ENCODE results near the gene CAD.

The CAD gene

GRCh38 chr2:27208486-27209050 is 8.6 kb upstream of the CAD start:
- Mint-ChIP-seq H3K27ac (no peak overlapping the region), H3K4me1 (ENCODE audit: low read depth) (peaks cover 27% of the 10 kb centered on the region), H3K9me3 (no peaks in the 10 kb centered on the region), H3K4me3 (no peak overlapping the region), H3K27me3 (no peaks in the 10 kb centered on the region), H3K36me3 (ENCODE audit: low read depth) (peaks cover 73% of the 10 kb centered on the region)
- intact Hi-C loops (cut with micrococcal nuclease) = loop anchor here (2.0 kb wide), 1 partner anchor 74 kb away; the partner anchor contains the start of gene PREB

- H3K4me1 Mint-ChIP-seq (ENCODE audit: low read depth) = peaks cover 30% of the 10 kb centered on the region
- H3K27me3 Mint-ChIP-seq = no peaks in the 10 kb centered on the region
- H3K36me3 Mint-ChIP-seq (ENCODE audit: low read depth) = peaks cover 64% of the 10 kb centered on the region
Observed at GRCh38 chr2:27209621-27210401, 7.4 kb upstream of the CAD start.

GRCh38 chr2:27211241-27211942 is 5.8 kb upstream of the CAD start:
- Mint-ChIP-seq H3K27ac (peak overlapping the region; percentile 93), H3K27me3 (no peaks in the 10 kb centered on the region), H3K36me3 (ENCODE audit: low read depth) (peaks cover 59% of the 10 kb centered on the region), H3K4me3 (peak overlapping the region; percentile 91), H3K9me3 (no peaks in the 10 kb centered on the region), H3K4me1 (ENCODE audit: low read depth) (peaks cover 30% of the 10 kb centered on the region)
- intact Hi-C loops (cut with micrococcal nuclease) = loop anchor here (5.0 to 10.0 kb wide), 2 partner anchors 124 to 143 kb away; partner anchors contain the start of genes GTF3C2 and KHK

More at GRCh38 chr2:27209621-27210401, 7.4 kb upstream of the CAD start:
- Mint-ChIP-seq H3K27ac (no peak overlapping the region), H3K4me3 (no peak overlapping the region), H3K9me3 (no peaks in the 10 kb centered on the region)
- intact Hi-C loops (cut with micrococcal nuclease) = loop anchor here (2.0 to 10.0 kb wide), 3 partner anchors 75 to 145 kb away; partner anchors contain the start of genes GTF3C2, KHK and PREB

DNA sequence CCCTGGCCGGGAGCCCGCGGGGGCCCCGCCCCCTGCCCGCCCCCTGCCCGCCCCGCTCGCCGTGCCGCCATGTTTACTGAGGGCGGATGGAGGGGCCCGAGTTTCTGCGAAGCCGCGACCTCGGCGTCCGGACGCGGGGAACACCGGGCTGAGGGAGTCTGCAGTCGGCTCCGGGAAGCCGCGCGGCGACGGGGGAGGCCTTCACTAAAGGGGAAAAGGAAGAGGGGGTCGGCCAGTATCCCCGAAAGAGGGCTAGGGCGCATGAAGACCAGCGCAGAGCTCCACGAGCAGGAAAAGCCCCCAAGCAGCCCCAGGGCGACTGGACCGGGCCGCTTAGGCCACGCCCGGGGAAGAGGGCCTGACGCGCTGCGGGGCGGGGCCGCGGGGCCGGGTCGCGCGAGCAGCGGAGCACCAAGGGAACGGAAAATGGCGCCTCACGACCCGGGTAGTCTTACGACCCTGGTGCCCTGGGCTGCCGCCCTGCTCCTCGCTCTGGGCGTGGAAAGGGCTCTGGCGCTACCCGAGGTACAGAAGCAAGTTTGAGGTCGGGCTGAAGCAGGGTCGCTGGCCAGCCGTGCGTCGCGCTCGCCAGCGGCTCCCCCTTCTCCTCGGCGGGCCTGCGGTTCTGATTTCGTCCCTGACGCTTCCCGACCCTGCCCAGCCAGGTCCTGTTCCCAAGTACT is 5.1 kb upstream of the CAD start, which contains the start of the genes ATRAID and SLC5A6:
Gene ATRAID, plus strand, starts transcription at position 99 of the 683 bp plus-strand sequence. Its CDS starts 328 bp downstream, at position 427.
Gene SLC5A6, minus strand, starts transcription at position 326 of the 683 bp plus-strand sequence. CDS start 4,618 bp downstream, outside the sequence.
- H3K9me3 Mint-ChIP-seq = no peaks in the 10 kb centered on the region
- H3K36me3 Mint-ChIP-seq (ENCODE audit: low read depth) = peaks cover 59% of the 10 kb centered on the region
- H3K4me1 Mint-ChIP-seq (ENCODE audit: low read depth) = peaks cover 37% of the 10 kb centered on the region
- H3K4me3 Mint-ChIP-seq = peak within 1 kb of the TSS; percentile 91
- H3K27me3 Mint-ChIP-seq = no peaks in the 10 kb centered on the region
- intact Hi-C loops (cut with micrococcal nuclease) = loop anchor here (5.0 to 10.0 kb wide), 2 partner anchors 125 to 143 kb away; partner anchors contain the start of genes GTF3C2 and KHK
- H3K27ac Mint-ChIP-seq = peak within 1 kb of the TSS; percentile 93

DNA sequence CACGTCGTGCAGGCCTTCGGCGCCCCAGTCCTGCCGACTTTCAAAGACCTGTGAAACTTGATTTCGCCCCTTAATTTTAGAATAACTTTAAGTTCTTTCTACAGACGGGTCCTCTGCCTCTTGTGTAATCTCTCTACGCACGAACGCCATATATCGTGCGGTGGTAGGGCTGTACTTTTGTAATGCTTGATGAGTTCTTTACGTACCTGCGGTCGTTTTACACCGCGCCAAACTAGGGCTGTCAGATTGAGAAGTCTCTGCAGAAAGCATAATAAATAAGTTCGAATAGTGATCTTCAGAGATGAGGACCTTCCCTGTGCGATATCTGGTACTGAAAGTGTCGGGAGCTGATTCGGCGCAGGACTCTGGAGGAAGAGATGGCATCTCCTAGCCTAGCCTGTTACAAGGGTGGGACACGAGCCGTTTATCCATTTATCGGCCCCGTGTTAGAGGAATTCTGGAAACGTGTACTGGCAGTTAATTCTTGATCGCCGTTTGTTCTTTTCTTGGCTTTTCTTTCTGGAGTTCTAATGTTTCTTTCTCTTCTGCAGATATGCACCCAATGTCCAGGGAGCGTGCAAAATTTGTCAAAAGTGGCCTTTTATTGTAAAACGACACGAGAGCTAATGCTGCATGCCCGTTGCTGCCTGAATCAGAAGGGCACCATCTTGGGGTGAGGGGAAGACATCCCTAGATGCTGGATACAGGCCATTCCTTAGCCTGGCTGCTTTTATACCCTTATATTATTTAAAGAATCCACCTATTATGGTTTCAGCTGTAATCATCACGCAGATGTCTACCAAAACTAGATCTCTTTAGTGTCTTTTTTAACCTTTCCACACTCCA is 4.3 kb upstream of the CAD start:
- H3K36me3 Mint-ChIP-seq (ENCODE audit: low read depth) = peaks cover 59% of the 10 kb centered on the region
- peaks cover 45% of the 10 kb centered on the region for H3K4me1 Mint-ChIP-seq (ENCODE audit: low read depth)
- H3K4me3 Mint-ChIP-seq = peak overlapping the region; percentile 91
- intact Hi-C loops (cut with micrococcal nuclease) = loop anchor here (5.0 to 10.0 kb wide), 2 partner anchors 126 to 142 kb away; partner anchors contain the start of genes GTF3C2 and KHK
- H3K27me3 Mint-ChIP-seq = no peaks in the 10 kb centered on the region
- no peaks in the 10 kb centered on the region for H3K9me3 Mint-ChIP-seq
- H3K27ac Mint-ChIP-seq = peak overlapping the region; percentile 93

DNA sequence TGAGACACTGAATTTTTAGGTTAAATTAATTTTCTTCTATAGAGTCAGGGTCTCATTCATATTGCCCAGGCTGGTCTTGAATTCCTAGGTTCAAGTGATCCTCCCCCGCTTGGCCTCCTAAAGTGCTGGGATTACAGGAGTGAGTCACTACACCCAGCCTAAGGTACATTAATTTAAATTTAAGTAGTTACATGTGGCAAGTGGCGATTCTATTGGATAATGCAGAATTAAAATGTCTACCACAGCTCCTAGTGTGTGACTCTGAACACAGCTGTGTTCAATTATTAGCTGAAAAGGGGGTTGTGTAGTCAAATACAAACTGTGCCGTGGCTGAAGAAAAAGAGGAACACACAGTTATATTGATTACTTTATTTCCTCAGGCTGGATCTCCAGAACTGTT is 2.2 kb upstream of the CAD start:
- H3K4me3 Mint-ChIP-seq = no peak overlapping the region
- no peaks in the 10 kb centered on the region for H3K9me3 Mint-ChIP-seq
- H3K4me1 Mint-ChIP-seq (ENCODE audit: low read depth) = peaks cover 49% of the 10 kb centered on the region
- H3K36me3 Mint-ChIP-seq (ENCODE audit: low read depth) = peaks cover 53% of the 10 kb centered on the region
- no peaks in the 10 kb centered on the region for H3K27me3 Mint-ChIP-seq
- no peak overlapping the region for H3K27ac Mint-ChIP-seq
- intact Hi-C loops (cut with micrococcal nuclease) = loop anchor here (5.0 to 10.0 kb wide), 2 partner anchors 128 to 140 kb away; partner anchors contain the start of genes GTF3C2 and KHK

DNA sequence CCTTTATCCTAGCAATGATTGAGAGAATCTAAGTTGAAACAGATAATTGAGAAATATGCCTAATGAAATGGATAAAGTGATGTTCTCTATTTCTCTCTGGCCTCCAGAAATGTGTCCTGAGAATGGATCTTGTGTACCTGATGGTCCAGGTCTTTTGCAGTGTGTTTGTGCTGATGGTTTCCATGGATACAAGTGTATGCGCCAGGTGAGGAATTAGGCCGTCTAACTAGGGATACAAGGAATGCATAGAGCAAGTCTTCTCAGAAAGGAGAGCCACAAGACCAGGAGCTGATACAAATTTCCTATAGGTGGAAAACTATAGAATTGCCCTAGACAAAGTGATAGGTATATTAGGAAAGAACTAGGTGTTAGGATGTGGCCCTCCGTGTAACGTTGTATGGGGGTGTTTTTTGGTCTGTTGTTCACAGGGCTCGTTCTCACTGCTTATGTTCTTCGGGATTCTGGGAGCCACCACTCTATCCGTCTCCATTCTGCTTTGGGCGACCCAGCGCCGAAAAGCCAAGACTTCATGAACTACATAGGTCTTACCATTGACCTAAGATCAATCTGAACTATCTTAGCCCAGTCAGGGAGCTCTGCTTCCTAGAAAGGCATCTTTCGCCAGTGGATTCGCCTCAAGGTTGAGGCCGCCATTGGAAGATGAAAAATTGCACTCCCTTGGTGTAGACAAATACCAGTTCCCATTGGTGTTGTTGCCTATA is 592 bp upstream of the CAD start:
- intact Hi-C loops (cut with micrococcal nuclease) = loop anchor here (10.0 kb wide), 1 partner anchor 138 kb away; the partner anchor contains the start of gene GTF3C2
- Mint-ChIP-seq H3K27ac (peak overlapping the region; percentile 96), H3K36me3 (ENCODE audit: low read depth) (peaks cover 64% of the 10 kb centered on the region), H3K27me3 (no peaks in the 10 kb centered on the region), H3K4me1 (ENCODE audit: low read depth) (peaks cover 40% of the 10 kb centered on the region), H3K9me3 (no peaks in the 10 kb centered on the region), H3K4me3 (peak overlapping the region; percentile 99)

DNA sequence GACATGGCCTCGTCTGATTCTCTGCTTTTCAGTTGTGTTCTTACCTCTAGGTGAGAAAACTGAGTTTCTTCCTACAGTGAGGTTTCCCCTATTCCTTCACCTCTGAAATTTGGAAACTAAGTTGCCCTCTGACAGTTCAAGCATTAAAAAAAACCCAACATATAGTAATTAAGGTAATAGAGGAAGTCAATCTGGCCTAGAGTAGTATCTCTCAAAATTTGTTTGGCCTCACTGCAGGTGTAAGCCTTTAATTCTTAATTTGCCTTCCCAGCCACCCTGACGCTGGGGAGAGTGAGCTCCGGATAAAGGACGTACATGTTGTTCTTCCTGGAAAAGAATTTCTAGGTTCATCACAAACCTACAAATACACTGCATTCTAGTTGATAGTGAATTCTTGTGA is 1.4 kb downstream of the CAD start:
- Mint-ChIP-seq H3K27me3 (no peaks in the 10 kb centered on the region), H3K9me3 (no peaks in the 10 kb centered on the region), H3K4me1 (ENCODE audit: low read depth) (peaks cover 28% of the 10 kb centered on the region), H3K4me3 (no peak overlapping the region), H3K36me3 (ENCODE audit: low read depth) (peaks cover 67% of the 10 kb centered on the region), H3K27ac (no peak overlapping the region)
- intact Hi-C loops (cut with micrococcal nuclease) = loop anchor here (10.0 kb wide), 1 partner anchor 136 kb away; the partner anchor contains the start of gene GTF3C2

- Mint-ChIP-seq H3K9me3 (no peaks in the 10 kb centered on the region), H3K4me1 (ENCODE audit: low read depth) (peaks cover 25% of the 10 kb centered on the region), H3K4me3 (no peak overlapping the region), H3K27ac (no peak overlapping the region), H3K36me3 (ENCODE audit: low read depth) (peaks cover 68% of the 10 kb centered on the region), H3K27me3 (no peaks in the 10 kb centered on the region)
- intact Hi-C loops (cut with micrococcal nuclease) = loop anchor here (10.0 kb wide), 1 partner anchor 136 kb away; the partner anchor contains the start of gene GTF3C2
Observed at GRCh38 chr2:27219091-27219490, 1.9 kb downstream of the CAD start.

DNA sequence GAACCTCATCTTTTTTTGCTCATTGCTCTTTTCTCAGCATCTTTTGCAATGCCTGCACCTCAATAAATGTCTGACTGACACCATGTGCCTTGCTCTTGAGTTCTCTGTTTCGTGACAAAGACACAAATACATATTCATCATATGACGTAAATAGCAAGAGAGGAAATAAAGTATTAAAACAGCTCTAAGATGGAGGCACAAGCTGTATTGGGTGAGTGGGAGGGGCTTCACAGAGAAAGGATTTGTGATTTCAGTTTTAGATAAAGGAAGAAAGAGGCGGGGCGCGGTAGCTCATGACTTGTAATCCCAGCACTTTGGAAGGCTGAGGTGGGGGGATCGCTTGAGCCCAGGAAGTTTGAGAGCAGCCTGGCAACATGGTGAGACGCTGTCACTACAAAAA is 2.9 kb downstream of the CAD start:
- Mint-ChIP-seq H3K9me3 (no peaks in the 10 kb centered on the region), H3K27ac (no peak overlapping the region), H3K36me3 (ENCODE audit: low read depth) (peaks cover 78% of the 10 kb centered on the region), H3K27me3 (no peaks in the 10 kb centered on the region), H3K4me3 (no peak overlapping the region), H3K4me1 (ENCODE audit: low read depth) (peaks cover 25% of the 10 kb centered on the region)
- intact Hi-C loops (cut with micrococcal nuclease) = no loop called here

- Mint-ChIP-seq H3K36me3 (ENCODE audit: low read depth) (peaks cover 80% of the 10 kb centered on the region), H3K4me1 (ENCODE audit: low read depth) (peaks cover 25% of the 10 kb centered on the region), H3K9me3 (no peaks in the 10 kb centered on the region), H3K27me3 (no peaks in the 10 kb centered on the region), H3K4me3 (no peak overlapping the region), H3K27ac (no peak overlapping the region)
- intact Hi-C loops (cut with micrococcal nuclease) = no loop called here
Observed at GRCh38 chr2:27221166-27221565, 4.0 kb downstream of the CAD start.

DNA sequence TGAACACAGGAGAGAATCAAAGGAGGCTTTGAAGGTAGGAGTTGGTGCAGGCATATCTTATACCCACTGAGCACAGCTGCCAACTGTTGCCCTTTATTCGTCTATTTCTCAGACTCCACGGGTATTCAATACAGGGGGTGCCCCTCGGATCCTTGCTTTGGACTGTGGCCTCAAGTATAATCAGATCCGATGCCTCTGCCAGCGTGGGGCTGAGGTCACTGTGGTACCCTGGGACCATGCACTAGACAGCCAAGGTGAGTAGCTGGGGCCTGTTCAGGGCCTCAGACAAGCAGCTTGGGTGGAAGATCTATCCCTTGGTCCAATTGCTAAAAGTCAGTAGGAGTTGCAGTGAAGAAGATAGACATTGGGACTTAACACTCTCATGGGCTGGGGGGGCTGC is 5.2 kb downstream of the CAD start:
- H3K4me3 Mint-ChIP-seq = no peak overlapping the region
- peaks cover 14% of the 10 kb centered on the region for H3K4me1 Mint-ChIP-seq (ENCODE audit: low read depth)
- H3K27ac Mint-ChIP-seq = no peak overlapping the region
- H3K27me3 Mint-ChIP-seq = no peaks in the 10 kb centered on the region
- H3K36me3 Mint-ChIP-seq (ENCODE audit: low read depth) = peaks cover 80% of the 10 kb centered on the region
- H3K9me3 Mint-ChIP-seq = no peaks in the 10 kb centered on the region
- intact Hi-C loops (cut with micrococcal nuclease) = no loop called here
